Activated CD4-positive, alpha-beta T cell treated with anti-CD3 and anti-CD28 coated beads, Interleukin-2, Interleukin-6, amounts not matched to agents 100 ng/mL and 50 ng/mL, durations not matched to agents 16 hours and 8 hours (primary cell): ENCODE data around the gene SORCS1.

Source experiments
- DNase-seq: peaks from one replicate; pipeline ENCODE4 v3.0.0-alpha.2; 2020

The SORCS1 gene

DNA sequence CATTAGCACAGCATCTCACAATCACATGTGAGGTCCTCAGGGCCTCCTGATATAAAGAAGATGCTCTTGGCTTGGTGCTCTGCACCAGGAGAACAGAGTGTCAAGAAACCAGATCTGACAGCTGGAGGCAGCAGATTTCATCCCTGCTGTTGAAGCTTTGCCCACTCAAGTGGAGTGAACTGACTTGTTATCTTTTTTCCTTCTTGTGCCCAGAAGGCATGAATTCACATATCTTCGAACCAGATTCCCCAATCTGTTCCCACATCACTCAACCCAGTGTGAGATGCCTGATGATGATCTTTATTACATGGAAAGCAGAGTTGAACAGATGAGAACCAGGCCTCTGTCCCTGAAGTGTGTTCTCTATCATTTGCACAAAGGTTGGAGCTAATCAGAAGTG, 521.0 kb downstream of the SORCS1 start:
- DNase-seq, result no peak

DNA sequence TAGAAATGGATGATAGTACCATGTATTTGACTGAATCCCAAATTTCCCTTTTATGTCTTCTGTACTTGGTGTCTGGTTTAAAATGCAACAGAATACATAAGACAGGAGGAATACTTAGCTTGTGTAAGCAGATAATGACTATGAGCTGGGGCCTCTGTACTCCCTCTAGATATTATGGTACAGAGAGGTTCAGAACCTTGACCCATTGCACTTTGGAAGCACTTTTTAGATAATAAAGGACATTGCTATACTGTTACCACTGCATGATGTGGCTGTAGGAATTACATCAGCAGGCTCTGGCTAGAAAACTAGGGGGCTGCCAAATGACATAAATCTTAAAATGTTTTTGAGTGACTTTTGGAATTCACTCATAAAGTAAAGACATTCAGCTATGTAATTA, 526.6 kb downstream of the SORCS1 start:
- no peak for DNase-seq

DNA sequence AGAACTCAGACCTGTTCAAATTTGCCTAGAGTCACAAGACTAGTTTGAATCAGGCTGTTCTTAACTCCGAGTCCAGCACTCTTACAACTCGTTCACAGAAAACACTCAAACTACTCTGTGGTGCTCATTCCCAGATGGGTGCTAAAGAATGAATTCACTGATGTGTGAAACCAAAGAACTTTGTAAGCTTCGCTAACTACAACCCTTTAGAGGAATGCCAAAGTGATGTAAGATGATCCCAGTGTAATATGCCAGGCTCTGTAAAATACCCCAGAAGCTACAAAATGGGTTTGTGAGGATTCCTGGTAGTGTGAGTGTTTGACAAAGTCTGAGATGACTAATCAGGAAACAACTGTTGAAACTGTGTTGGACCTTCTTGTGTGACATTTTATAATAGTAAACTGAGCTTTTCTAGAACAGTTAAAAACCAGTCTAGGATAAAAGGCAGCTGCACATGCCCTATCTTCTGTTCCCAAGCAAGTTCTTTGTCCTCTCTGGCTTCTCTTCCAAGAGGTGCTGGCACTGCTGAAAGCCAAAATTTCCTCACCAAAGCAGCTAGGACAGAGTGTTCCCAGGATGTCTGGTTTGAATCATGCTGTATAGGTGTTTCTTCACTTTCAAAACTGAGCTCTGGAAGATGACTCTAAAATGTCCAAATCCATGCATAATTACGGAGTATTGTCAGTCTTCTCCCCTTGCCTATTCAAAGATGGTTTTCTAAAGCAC, 527.6 kb downstream of the SORCS1 start:
- DNase-seq, result no peak

DNA sequence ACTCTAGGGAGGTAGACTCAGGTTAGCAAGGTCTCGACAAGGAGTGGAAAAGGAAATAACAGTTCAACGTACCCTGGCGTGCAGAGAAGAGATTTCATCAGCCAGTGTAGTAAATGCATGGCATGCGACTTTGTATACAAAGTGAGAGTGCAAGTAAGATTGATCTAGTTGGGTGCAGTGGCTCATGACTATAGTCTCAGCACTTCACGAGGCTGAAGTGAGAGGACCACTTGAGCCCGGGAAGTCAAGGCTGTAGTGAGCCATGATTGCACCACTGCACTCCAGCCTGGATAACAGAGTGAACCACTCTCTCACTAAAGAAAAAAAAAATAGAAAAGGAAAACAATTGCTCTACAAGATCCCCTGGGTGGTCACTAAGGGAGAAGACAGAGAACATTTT, 528.6 kb downstream of the SORCS1 start:
- DNase-seq, result no peak

DNA sequence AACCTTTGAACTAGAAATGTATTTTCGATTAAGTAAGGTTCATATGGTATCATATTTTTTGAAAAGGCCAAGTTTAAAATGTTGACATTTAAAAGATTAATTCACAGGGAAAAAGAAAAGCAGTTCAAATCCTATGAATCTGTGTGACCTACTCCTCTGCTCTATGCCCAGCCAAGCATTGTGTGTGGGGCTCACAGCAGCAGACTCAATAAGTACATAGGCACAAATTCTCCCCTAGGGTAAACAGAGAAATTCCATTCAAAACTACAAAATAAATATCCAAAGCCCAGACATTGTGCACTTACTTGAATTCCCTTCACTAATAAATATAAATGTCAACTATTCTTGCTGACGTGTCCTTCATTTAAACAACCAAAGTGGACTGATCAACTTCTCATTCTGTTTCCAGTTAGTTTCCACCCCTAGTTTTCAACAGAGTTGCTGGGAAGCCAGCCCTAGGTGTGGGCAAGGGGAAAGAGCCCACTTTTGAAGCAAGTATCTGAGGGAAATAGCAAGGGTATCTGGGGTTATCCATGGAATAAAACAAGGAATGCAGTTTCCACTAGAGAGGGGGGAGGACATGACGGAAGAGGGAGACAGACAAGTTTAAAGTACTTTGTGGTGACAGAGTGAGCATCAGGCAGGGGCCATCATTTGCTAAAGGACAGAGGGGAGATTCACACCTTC, 533.3 kb downstream of the SORCS1 start:
- no peak for DNase-seq

DNA sequence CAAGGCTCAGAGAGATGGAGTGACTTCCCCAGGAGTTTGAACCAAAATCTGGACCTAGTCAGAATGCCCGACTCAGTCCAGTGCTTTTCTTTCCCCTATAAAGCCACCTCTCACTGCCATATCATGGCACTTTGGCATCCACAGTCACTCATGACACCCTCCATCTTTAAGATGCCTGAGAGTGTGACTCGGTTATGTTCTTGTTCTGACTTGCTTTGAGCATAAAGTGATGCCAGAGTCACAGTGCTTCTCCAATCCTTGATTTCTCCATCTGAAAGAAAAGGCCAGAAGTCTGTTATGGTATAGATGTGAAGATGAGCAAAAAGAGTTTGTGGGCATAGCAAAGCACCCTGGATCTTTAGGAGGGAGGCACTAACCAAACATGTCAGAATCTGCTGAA, 538.1 kb downstream of the SORCS1 start:
- no peak for DNase-seq

DNA sequence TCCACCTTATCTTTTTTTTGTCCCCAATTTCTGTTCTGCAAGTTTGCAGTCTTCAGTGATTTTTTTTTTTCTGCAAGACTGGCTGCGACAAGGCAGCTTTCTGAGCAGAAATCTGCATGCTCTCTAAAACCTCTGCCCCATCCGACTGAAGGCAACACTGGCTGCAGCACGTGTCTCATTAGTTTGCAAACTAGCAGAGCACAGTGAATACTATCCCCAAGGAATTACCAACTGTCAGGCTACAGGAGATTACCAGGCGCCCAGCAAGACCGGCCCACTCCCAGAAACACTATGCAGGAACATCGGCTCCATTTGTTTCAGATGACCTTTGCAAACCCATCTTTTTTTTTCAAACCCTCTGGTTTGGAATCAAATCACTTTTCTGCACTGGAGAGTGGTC, 538.8 kb downstream of the SORCS1 start:
- DNase-seq, result no peak

DNA sequence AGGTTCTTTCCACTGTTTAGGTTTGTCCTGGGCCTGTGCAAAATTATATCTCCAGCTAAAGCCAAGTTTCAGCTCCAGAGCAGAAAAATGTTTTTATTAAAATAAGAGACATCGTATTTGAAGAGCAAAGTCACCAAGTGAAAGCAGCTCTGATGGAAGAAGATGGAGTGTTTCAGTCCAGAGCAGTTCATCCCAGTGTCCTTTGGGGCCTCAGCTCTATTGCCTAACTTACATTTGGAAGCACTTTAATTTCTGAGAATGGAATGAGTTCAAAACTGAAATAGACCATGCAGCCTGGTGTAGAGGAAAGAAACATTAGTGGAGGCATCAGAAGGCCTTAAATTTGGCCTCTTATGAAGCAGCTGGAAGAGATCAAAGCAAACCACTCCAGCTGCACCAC, 545.2 kb downstream of the SORCS1 start:
- DNase-seq, result no peak

DNA sequence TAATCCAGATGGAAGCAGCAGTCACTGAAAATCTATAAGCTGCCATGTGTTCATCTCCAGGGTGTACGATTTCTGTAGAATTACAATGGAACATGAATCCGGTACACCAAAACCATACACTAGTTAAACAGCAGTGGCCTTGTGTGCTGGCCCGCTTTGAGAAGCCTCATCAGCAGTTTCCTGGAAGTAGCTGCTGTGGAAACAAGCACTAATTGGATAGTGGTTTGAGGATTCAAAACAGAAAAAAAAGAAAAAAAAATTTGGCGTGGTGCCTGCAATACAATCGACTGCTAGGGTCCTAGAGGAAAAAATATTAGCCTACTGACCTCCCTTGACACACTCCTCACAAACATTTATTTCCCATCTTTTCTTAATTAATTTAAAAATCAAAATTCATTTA, 545.9 kb downstream of the SORCS1 start:
- DNase-seq, result no peak

DNA sequence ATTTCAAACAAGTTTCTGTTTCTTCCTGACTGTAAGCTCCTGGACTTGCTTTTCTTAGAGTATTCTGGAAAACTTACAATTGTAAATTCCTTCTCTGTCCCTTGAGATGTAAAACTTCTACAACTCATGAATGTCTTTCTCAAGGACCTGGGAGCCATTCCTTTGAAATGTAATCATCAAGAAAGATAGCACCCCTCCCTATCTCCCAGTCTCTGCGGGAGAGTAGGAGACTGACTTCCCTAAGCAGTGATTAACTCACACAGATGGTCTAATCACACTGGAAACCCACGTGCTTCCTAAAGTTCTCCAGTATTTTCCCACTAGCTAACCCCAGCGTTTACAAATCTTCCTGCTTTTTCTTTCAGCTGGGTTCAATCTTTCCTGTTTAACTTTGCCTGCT, 549.4 kb downstream of the SORCS1 start:
- DNase-seq, result no peak

DNA sequence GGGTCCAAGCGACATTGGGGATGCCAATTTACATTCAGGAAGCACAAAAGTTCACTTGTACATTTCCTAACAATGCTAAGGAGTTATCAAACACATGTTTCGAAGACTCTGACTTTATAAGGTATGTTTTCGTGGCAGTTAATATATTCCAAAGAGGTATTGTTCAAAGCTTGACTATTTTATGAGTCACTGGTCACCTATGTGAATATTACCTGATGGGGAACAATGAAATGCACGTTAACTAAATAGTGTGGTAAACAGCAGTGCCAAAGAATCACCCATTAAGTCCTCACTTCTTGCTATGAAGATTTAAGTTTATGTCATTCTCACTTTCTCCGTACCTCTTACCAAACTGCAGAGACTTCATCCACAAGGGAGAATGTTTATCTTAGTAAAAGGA, 550.2 kb downstream of the SORCS1 start:
- no peak for DNase-seq

DNA sequence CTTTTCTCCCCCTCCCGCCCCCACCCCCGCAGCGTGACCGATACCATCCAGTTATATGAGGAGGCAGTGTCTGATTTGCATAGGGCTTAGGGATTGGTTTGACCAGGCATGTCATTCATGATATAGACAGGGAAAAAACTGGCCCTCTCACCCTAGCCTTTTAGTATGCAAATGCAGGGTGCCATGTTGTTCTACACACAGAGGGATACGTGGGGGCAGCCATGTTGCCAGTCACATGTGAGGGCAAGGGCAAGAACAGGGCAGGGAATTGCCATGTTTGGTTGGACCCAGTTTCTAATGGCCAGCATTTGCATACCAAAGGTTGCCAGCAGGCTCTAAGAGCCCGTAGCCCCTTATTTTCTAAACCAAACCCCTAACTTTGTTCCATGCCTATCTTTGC, 552.1 kb downstream of the SORCS1 start:
- DNase-seq, result no peak

DNA sequence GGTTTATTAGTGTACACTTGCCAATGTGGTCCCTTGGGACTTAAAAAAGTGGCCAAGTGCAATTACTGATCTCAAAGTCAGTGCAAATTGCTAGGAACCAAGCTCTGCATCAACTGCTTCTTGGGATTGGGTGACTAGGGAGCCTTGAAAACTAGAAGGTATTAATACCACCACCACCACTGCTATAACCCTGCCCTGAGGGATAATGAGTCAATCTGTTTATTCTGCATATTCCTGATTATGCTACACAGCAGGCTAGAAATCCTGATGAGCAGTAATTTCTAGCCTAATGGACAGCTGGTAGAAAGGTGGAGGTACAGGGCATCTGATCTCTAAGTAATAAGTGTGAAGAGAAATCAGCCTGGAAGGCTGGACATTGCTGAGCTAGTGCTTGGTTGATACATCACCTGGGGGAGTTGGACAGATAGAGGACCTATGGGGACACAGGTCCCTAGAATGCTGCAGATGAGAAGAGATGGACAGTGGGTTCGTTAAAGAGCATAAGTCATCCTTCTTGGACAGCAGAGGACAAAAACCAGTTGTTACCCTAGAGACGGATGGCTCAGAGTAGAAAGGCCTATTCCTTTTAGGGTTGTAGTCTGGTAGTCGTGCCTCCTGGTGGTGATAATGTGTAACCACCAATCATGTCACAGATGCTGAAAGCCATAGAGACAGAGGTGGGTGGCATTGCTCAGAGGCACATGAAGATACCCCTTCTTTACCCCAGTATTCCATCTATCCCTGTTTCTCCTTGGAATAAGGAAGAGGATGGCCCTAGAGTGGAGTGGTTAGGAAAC, 554.8 kb downstream of the SORCS1 start:
- no peak for DNase-seq

DNA sequence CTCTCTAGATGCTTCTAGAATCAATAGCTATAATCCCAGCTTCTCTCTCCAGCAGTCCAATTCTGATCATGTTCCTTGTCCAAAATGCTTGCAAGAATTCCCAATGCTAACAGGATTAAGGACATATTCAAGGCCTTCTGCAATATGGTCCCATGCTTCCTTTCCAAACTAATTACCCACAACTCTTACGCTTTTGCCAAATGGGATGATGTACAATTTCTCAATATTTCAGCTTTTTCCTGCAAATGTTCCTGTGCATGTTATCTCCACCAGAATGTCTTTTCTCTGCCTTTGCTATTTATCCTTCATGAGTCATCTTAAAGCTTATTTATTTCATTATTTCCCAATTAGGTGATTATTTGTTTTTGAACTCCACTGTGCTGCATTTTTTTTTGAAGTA, 556.4 kb downstream of the SORCS1 start:
- DNase-seq, result no peak

DNA sequence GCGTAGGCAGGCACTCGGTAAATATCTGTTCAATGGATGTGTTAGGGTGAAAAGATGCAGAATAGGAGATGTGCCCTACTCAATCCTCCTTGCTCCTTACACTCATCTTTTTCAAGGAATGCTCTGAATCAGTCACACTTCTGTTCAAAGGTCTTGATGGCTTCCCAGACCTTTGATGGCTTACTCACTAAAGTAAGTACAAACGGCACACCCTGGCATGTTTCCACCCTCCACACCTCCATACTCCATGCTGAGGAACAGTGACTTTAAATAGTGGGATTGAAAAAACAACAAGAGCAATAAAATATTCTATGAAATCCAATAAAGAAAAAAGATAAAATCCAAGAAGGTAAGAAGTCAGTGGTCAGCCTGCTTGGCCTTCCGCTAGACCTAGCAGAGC, 569.2 kb downstream of the SORCS1 start:
- no peak for DNase-seq

DNA sequence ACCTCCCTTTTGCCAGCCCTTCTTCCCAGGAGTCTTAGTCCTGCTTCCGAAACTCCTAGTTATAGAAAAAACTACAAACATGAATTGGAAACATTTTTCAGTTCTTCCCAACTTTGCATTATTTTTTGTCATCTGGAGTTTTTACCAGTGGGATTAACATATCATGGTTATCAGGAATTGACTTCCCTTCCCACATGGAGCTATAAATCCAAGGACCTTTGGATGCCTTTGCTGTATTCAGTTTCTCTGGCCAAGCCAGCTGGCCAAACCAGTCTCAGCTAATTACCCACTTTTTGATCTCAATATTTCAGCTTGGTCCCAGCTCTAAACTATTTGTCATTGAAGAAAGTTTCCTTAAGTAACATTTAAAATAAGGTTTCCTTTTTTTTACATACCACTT, 570.6 kb downstream of the SORCS1 start:
- no peak for DNase-seq

DNA sequence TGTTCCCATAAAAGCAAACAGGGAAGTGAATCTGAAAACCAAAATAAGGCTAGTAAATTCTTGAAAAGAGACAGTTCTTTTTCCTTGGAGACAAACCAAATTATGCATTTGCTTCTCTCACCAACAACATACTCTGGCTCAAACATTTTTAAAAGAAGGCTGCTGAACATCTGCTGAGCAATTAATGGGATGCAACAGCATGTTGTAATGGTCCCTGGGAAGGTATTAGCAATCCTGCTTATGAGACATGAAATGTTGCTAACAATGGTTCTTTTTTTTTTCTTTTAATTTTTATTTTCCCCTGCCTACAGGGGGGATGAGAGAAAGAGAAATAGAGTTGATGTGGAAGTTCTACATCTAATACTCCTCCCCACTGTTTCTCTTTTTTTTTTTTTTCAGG, 572.1 kb downstream of the SORCS1 start:
- no peak for DNase-seq

DNA sequence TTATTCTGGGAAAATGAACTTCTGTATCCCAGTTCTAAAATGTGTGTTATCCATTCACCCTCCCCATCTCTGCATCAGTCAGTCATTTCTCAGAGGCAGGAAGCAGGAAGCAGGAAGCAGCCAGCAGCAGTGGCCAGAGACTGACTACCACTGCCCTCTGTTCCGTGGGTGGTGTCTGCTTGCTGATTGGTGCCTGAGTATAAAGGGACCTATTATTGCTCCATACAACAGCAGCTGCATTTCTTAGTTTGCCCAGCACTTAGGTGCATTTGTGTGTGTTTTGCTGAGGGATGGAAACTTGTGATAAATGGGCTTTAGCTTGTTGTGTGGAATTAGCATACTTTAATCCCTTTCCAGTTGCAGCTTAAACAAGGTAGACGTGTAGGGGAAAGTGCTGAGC, 582.2 kb downstream of the SORCS1 start:
- DNase-seq, result no peak

DNA sequence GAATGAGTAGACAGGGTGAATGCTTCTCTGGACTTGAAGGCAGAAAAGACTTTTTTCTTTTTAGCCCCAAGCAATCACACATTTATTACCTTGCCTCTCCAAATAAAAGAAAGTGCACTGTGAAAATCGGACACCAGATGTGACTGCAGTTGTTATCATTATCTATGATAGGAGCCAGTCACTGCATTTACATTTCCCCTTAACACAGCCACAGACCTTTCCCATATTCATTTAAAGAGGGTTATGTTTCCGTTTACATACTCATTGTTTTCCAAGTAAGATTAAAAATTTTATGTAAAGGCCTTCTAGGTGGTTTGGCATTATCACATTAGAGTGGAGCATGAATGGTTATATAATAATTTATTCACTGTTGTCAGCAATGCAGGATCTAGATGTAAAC, 586.8 kb downstream of the SORCS1 start:
- DNase-seq, result no peak

DNA sequence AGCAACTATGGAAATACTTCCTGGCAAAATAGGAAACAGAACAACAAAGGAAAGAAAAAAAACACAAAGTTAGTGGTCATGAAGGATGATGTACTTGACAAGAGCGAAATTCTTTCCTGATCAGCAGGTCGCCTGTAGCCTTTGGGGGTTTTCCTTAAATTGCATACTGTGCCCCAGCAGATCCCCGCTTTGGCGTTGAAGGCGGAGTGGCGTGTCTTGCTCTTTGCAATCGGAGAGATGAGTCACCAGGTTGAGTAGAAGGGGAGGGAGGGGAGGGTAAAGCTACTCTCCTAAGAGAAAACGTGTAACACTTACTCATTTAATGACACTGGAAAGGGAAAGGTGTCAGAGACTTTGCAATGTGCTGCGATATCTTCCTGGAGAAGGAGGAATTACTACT, 587.2 kb downstream of the SORCS1 start:
- DNase-seq, result no peak

DNA sequence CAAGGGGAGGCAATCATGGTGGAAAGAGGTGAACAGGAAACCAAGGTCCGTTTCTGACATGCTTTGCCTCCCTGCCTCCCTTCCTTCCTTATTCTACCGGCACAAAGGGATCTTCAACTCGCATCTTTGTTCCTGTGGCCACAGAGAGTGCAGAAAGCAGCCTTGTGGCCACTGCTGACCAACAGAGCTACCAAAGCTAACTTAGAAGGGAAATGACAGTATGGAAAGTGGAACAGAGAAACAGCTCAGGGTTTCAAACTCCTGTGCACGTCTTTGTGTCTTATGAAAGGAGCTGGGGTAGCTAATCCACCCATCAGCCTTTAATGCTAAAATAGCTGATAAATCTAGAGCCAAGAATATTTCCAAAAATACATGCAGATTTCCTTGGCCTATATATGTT, 588.0 kb downstream of the SORCS1 start:
- DNase-seq, result no peak

DNA sequence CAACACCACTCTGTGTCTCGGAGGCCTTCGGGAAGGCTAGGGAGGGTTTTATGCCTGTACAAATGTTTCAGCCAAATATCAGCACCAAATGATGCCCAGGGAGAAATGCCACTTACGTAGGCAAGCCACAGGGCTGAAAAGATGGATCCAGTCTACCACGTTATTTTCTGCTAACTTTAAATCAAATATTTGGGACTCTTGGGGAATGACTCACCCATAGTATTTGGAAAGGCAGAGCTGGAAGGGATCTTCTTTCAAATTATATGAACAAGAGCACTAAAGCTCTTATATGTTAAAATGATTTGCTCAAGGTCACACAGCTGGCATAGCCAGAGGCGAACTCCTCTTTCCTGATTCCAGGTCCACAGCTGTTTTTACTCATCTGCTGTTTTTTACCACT, 591.4 kb downstream of the SORCS1 start:
- DNase-seq, result no peak

DNA sequence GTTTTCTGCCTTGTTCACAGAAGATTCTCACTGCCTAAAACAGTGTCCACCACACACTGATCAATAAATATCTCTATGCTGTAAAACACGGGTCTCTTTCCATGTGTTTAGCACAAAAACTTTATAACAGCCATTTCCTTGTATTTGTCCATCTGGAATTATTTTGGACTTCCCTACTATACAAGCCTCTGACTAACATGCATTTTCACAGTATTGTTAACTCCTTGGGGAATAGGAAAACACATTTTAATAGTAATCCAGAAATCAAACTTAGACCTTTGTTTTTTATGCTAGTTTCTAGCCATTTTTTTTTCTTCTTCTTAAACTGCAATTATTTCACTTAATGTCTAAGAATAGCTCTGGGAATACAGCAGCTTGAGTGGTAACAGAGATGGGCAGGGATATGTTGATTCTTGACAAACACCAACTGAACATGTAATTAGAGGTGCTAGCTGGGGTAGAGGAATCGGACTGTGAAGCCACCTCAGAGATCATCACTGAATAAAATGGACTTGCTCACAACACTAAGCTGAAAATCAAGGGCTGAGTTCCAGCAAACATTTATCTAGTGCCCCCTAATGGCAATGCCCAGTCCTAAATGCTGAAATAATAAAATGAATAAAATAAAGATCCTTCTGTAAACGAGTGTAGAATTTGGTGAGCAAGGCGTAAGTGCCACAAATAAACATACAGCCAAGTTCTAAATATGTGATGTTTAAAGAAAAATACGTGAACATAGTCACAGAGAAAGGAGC, 593.1 kb downstream of the SORCS1 start:
- DNase-seq, result no peak
